T follicular helper cell (primary cell): ENCODE results near the gene MAP3K13.
"Not testable (repeated sequence)": the region's sequence is repeated elsewhere in the genome, so short reads cannot be mapped to it uniquely, and the experiment has no call there.

Experiments used
- DNase-seq: peaks from one replicate; pipeline ENCODE4 v3.0.0-alpha.2; 2020; ENCODE audit warnings: low read depth

MAP3K13 gene

DNA sequence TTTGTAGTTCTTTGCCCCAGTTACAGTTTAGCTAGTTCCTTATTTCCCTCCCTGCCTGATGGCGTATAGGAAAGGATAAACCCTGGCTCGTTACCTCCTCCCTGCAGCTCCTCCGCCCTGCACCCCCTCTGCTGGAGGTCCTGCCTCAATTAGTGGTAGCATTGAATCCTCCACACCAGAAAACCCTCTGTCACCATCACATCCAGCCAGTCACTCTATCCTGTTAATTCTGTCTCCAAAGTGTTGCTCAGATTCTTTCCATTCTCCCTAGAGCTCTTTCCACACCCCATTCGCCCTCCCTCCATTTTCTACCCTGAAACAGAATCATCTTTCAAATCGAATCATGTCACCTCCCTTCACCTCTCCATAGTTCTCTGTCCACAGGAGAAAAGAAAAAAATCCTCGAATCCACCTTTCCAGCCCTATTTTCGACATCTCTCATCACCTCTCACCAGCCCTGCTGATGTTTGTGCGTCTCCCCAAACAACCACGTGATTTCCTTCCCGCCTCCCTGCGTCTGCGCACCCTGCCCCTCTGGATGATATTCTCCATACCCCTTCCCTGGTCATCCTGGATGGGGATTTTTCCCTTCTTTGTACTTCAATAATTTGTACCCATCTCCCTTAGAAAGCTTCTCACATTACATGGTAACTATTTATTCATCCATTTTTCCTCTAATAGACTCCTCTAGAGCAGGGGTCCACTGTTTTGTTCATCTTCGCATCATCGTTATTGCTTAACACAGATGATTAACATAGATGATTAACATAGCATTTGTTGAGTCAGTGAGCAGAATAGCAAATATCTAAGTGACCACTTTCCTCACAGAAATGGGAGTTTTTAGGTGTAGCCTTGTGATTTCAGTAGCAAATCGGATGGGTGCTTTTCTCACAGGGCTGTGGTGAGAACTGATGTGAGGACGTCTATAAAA lies 37.1 kb downstream of the MAP3K13 start:
- DNase-seq, result no peak

DNA sequence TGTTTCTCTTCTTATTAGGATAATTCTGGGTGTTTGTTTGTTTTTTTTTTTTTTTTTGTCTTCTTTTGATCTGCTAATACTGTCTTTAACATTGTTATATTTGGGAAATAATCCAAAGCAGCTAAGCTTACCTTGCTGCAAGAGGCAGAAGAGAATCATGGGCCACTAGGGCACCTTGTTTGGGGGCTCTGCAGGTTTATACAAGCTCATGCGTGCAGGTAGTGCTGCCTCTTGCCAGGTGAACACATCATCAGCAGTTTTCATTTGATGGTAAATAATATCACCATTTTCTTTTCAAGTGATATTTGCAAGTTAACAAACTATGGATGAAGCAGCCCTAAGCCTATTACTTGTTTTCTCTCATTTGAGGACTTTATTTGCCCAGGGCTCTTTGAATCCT lies 37.9 kb downstream of the MAP3K13 start:
- DNase-seq, result no peak

DNA sequence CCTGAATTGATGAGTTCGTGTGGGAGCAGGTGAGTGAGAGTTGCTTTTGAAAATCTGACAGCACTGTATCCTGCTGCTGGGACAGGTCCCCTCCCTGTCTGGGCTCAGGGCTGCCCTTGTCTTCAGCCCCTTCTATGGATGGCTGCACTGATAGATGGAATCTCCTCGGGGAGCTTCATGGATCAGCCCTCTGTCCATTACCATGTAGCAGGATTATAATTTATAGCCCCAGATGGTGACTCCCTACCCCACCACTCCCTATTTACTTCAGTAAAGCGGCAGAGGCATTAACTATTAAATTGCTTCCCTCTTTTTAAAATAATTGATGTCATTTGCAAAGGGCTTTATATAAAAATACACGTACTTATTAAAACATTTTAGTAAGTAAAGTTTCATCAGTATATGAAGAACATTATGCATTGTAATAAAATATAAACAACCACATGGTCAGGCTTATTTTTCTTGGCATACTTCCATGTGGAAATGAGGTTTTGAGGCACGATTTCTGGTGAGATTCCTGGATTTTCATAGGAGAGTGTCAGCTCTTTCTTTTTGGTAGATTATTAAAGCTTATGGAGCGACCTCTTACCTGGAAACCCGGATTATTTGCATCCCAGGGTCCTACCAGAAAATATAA lies 38.5 kb downstream of the MAP3K13 start:
- DNase-seq, result no peak

DNA sequence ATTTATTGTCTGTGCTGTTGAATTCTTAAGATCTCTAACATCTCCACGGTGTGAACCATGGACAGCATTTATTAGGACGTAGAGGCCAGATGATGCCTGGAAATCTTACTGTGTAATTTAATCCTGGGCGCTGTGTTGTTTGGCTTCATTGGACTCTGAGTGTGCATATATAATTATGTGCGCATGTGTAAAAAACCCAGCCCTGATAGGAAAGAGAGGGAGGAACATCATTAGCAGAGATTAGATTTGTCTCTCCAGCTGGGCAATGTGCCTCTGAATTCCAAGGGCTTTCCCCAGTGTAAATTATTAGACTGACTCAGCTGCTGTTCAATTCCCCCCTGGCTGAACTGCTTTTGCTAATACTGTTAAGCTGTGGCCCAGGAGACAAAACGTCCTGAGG lies 39.6 kb downstream of the MAP3K13 start:
- DNase-seq, result no peak

DNA sequence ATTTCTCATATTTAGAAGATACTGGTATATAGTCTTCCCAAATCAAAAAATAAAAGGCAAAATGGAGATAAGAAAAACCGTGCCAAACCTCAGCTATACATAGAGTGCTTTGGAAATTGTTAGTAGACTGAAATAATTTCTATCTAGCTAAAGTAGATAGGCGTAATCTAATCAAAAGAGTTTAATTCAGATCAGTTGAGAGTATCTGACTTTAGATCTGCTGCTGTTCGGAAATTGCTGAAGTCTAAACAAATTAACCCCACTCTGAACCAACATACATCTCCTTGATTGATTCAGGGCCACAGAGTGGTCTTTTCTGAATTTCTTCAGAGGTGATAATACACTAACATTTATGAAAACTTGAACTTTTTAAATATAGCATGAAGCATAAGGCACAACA lies 40.1 kb downstream of the MAP3K13 start:
- no peak for DNase-seq

DNA sequence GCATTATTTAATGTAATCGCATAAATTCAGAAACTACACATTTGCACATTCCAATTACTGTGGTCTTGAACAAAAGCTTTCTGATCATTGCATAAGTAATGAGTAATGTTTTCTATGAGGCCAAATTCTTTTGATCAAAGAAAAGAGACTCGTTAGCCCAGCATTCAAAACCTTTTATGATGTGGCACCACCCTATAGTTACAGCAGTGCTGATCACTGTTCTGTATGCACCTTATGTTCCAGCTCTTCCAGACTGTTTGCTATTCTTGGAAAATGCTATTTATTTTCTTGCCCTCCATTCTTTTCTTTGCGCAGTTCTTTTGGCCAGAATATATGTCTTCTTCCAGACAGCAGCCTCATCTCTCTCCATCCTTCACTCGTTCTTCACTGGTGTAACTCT lies 42.3 kb downstream of the MAP3K13 start:
- DNase-seq, result no peak

DNA sequence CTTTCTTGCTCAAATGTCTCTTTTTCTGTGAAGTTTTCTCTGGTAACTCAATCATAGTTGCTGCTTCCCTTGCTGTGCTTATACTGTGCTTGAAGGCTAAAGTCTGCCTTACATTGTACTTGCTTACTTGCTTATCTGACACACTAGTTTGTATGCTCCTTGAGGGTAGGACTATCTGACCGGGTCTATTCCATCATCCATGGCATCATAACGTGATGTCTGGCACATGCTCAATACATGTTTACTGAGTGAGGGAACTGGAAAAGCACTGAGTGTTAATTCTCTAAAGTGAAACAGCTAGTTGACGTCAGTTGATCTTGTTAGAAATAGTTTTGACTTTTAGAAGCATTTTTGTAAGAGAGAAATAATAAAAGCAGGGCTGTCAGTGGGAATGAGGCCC lies 42.7 kb downstream of the MAP3K13 start:
- DNase-seq, result no peak

DNA sequence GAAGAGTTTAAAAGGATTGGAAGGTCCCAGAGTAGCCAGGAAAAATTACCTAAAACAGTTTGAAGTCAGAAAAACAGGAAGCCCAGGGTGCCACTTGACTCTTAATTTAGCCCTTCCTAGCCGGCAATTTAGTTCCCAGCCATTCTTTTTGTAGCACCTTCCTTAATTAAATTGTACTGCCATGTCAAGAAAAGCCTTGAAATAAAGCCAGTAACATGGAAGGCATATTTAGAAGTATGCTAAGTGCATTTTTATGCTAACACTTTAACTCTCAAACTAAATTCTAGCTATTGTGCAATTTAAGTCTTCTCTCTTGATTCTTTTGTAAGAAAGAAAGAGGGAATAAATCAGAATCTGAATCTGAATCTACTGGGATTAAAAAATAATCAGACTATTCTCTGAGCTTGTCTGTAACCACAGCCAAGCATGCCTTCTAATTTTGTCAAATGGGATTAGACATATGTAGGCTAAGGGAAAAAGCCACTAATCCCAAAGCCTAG lies 43.2 kb downstream of the MAP3K13 start:
- DNase-seq, result no peak

DNA sequence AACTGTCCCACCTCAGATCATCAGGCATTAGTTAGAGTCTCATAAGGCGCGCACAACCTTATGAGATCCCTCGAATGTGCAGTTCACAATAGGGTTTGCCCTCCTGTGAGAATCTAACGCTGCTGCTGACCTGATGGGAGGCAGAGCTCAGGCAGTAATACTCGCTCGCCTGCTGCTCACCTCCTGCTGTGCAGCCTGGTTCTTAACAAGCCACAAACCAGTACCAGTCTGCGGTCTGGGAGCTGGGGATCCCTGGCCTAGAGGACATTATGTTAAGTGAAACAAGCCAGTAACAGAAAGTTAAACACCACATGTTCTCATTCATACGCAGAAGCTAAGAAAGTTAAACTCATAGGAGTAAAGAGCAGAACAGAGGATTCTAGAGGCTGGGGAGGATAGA lies 47.0 kb downstream of the MAP3K13 start:
- no peak for DNase-seq

DNA sequence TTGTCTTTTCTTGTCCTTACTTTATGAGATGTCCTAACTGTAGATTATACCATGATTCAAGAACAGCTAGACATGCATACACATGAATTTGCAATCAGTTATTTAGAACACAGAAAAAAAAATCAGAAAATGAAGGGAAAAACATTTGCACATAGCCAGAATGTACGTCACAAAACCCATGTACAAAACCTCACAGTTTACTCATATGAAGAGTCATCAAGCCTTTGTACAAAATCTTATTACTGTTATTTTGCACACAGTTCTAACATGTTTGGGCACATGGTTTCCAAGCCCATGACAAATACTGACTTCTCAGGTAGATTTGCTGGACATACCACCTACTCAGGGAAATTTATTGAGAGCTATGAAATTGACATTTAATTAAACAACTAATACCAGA lies 48.2 kb downstream of the MAP3K13 start:
- DNase-seq, result no peak

DNA sequence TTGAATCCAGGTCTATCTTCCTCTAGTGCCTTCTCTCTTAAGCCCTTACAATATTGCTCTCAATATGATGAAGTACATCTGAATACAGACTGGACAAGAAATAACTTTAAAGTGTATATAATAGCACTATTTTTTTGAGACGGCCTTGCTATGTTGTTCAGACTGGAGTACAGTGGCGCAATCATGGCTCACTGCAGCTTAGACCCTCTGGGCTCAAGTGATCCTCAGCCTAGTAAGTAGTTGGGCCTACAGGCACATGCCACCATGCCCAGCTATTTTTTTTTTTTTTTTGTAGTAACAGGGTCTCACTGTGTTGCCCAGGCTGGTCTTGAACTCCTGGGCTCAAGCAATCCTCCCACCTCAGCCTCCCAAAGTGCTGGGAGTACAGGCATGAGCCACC lies 53.6 kb downstream of the MAP3K13 start:
- DNase-seq, result no peak

DNA sequence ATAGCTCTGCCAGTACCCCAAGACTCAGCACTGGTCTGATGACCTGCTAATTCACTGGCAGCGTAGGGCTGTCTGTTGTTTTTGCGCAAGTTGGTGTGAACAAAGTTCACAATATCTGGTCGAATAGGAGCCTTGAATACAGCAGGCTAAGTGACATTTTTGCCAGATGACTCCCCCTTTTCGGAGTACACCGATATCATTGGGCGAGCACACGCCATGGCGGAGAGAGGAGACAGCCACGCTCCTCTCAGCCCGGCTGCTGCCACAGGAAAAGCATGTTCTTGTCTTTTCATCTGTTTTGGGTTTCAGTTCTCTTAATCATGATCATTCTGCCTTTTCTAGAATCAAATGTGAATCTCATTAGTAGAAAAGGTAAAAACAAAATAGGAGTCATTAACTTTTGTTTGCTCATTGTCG lies 55.6 kb downstream of the MAP3K13 start:
- not testable (repeated sequence) for DNase-seq

DNA sequence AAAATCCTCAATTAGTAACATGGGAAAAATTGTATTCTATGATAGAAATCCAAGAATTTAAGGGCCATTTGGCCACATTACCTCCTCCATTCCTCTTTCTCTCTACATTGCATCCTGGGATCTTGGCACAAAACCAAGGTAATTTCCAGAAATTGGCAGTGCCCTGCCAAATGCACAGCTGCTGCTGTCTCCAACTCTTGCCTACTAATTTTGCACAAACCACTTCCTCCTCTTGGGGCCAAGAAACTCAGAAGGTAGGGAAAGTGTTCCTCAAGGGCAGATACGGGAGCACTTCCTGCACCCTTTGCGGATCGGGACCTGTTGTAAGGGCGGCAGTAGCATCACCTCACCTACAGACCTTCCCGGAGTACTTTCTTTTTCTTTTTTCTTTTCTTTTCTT lies 57.8 kb downstream of the MAP3K13 start:
- DNase-seq, result no peak

DNA sequence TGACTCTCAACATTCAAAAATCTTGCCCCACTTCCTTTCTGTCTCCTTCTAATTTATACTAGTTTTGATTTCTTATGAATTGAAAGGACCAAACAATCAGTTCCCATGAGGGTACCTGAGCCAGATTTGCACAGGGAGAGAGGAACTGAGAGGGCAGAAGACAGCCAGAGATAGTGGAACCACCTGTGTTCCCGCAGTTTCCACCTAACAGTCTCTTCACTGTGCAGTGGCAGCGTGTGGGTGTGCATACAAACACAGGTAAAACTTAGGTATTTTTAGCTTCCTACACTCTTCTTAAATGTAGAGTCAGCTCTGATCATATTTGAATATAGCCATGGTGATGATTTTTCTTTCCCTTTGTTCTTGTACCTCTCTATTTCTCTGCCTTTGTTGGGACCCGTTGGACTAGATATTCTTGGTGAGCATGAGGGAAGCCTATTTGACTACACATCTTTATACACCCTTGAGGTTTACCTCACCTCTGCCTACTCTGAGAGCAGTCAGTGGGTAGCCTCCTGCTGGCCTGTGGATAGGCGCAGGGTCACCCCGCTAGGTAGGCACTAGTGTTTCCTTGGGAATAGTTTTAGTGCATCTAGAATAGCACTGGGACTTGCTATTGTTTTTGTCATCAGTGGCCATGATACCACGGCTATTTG lies 58.8 kb downstream of the MAP3K13 start:
- no peak for DNase-seq

DNA sequence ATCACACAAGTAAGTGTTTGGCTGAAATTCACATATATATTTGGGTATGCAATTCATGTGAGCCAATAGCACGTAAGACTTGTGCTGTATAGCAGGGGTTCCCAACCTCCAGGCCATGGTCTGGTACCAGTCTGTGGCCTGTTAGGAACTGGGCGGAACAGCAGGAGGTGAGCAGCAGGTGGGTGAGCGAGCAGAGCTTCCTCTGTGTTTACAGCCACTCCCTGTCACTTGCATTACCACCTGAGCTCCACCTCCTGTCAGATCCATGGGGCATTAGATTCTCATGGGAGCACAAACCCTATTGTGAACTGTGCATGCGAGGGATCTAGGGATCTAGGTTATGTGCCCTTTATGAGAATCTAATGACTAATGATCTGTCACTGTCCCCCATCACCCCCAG lies 59.7 kb downstream of the MAP3K13 start:
- no peak for DNase-seq

DNA sequence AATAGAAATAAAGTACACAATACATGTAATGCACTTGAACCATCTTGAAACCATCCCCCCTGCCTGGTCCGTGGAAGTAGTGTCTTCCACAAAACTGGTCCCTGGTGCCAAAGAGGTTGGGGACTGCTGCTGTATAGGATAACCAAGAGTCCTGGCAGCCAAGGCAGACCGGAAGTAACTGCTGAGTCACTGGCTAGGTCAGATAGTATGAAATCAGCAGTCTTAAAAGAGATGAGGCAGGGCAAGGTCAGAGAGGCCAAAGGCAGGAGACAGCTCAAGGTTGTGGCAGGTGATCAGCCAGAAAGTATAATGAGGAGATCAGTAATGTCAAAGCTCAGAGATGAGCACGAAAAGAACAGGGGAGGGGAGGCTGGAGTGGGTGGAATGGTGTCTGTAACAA lies 60.2 kb downstream of the MAP3K13 start:
- DNase-seq, result no peak

DNA sequence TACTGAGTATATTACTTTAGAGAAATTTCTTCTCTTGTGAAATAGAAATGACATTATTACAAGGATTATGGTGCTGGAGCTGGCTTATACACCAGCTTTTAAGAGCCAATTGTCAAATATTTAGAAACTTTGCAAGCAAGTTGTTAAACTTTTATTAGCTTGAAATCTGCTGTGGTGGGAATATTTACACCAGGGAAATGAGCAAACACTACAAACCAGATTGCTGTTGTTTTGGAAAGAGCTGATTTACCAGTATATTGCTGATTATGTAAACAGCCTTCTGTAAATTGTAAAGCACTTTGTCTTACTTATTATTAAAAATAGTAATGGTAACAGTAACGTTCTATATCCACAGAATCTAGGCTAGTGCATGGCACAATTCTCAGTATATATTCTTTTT lies 61.5 kb downstream of the MAP3K13 start:
- no peak for DNase-seq

DNA sequence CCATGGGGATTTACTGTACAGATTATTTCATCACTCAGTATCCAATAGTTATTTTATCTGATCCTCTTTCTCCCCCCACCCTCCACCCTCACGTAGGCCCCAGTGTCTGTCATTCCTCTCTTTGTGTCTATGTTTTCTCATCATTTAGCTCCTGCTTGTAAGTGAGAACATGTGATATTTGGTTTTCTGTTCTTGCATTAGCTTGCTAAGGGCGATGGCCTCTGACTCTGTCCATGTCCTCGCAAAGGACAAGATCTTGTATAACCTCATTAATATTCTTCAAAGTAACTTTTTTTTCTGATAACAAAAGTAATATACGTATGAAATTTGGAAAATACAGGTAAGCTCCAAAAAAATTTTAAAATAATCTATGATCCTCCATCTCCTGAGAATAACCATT lies 67.4 kb downstream of the MAP3K13 start:
- no peak for DNase-seq

DNA sequence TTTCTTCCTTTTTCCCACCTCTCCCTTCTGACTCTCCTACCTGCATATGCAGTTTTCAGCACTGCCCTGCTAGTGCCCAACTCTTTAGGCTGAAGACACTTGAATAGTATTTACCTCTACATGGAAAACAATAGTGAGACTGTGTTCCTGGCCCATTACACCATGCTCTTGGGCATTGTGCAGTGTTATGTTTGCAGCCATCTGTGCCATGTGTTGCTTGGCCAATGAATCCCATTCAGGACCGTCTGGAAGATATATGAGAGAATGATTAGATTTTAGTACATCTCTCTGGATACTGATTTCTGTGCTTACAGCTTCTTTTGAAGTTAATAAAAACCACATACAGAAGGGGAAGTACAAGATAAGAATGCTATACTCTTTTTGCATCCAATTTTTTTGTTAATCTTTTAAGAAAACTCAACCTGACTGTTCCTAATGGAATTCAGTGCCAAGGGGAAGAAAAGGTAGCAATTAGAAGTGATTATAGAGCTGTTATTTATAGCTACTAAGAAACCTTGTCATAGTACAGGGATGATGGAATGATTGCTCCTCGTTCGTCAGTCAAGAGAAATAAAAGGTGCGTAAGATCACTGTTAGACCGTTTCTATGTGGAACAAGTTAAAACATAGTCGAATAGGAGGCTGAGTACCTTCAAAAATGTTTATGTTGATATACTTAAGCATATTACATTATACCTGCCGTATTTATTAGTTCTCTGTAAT lies 77.0 kb downstream of the MAP3K13 start:
- DNase-seq, result no peak

DNA sequence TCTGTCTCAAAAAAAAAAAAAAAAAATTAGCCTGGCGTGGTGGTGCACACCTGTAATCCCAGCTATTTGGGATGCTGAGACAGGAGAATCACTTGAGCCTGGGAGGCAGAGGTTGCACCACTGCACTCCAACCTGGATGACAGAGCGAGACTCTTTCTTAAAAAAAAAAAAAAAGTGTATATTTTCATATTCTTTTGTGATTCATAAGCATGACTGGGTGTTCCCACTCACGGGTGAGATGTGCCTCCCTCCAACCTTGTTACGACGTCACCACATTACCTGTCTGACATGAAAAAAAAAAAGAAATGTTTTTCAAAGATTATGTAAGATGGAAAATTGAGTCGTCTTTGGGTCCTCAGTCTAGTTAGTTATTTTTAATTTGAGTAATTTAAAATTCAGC lies 79.1 kb downstream of the MAP3K13 start:
- DNase-seq, result no peak

DNA sequence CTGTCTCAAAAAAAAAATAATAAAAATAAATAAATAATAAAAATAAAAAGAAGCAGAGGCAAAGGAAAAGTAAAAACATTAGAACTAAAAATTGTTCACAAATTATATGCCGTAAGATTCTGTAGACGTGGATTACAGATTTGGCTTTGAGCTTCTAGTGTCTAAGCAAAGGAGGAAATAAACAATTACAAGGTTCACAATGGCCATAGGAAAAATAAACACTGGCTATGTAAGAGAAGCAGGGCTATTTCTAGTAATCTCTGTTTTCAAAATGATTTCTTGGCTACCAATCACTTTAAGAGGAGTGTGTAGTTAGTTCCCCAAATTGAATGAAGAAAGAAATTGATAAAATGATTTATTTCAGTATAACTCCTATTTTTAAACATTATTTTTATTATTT lies 81.4 kb downstream of the MAP3K13 start:
- DNase-seq, result no peak

DNA sequence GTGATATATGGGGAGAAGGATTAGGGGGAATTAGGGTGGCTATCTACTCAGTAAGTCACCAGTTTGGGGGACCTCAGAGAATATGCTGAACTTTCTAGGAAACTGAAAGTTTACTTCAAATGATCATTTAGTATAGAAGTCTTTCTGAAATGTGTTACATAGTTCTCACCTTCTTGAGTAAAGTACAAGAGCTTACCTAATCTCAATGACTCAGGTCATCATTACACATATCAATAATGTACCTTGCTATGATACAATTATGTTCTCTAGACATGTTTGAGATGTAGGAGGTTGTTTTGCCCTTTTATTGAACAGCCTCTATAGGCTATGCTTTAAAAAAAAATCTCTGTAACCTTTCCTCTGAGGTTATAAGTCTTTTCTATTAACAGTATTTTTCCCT lies 85.2 kb downstream of the MAP3K13 start:
- DNase-seq, result no peak
